Esophagus squamous epithelium (tissue), 4 donors: ENCODE data around the gene BEST2.

Experiments used
- POLR2A ChIP-seq, 4 donors: fragments of 450-650 bp; IDR thresholded peaks; one replicate each; pipeline ENCODE4 v1.6.1; 2017; ENCODE audit warnings: antibody characterized with exemption in 4 of 4, mild to moderate bottlenecking in 4 of 4, moderate library complexity in 3 of 4
- TF ChIP-seq, protein P1 (sequence below), 6 experiments: fragments of 450-650 bp in 4 of 6; fragments of 200-600 bp in 2 of 6; sonication (generic) in 2 of 6; IDR thresholded peaks; one replicate each; pipeline ENCODE4 v1.5.1; 2016 to 2019; ENCODE audit warnings: antibody characterized with exemption in 6 of 6, mild to moderate bottlenecking in 4 of 6, moderate library complexity in 4 of 6

DNA sequence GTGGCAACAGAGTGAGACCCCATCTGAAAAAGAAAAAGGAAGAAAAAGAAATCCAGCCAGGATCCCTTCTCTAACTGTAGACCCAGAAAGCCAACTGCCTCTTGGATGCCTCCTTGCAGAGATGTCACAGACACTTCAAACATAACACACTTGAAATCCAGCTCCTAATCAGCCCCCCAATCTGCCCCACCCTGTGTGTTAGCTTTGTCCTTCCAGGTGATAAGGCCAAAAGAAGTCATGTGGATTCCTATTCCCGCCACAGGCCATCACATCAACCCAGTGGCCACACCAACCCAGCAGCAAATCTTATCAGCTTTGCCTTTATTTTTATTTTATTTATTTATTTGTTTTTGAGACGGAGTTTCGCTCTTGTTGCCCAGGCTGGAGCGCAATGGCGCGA is 8.1 kb downstream of the BEST2 start:
- TF ChIP-seq, protein P1, sequence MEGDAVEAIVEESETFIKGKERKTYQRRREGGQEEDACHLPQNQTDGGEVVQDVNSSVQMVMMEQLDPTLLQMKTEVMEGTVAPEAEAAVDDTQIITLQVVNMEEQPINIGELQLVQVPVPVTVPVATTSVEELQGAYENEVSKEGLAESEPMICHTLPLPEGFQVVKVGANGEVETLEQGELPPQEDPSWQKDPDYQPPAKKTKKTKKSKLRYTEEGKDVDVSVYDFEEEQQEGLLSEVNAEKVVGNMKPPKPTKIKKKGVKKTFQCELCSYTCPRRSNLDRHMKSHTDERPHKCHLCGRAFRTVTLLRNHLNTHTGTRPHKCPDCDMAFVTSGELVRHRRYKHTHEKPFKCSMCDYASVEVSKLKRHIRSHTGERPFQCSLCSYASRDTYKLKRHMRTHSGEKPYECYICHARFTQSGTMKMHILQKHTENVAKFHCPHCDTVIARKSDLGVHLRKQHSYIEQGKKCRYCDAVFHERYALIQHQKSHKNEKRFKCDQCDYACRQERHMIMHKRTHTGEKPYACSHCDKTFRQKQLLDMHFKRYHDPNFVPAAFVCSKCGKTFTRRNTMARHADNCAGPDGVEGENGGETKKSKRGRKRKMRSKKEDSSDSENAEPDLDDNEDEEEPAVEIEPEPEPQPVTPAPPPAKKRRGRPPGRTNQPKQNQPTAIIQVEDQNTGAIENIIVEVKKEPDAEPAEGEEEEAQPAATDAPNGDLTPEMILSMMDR (IDR thresholded peaks at IDR 0.05): no peak
- no peak for TF ChIP-seq POLR2A (IDR thresholded peaks at IDR 0.05)
